T-cell (primary cell): Measurements from ENCODE around the gene CD68. TPM values are rescaled to one million over a fixed set of nuclear protein-coding genes. Genes with fewer than 3 reads are reported as not detected.
A peak's percentile ranks its signal among the peaks of the same experiment; 100 is the strongest.

ENCODE experiments used
- ATAC-seq, 4 experiments: fragments of 200-7000 bp in 3 of 4; fragments of 150-1000 bp in 1 of 4; cut with Tn5 transposase; replicated peaks in 1 of 4; 1 replicate in 3 of 4; 2 replicates in 1 of 4; pipeline ENCODE4 v1.10.0; 2021; ENCODE audit warnings: moderate library complexity in 3 of 4, mild to moderate bottlenecking in 2 of 4, moderate number of reproducible peaks in 1 of 4
- CTCF ChIA-PET, 2 donors: fragments of 300-600 bp; sonication (Branson Sonifier 250); formaldehyde crosslinking; loops; one replicate each; lab custom pipeline; 2022; ENCODE audit warnings: antibody characterized with exemption in 2 of 2; lab: Charles Lee
- POLR2A ChIA-PET, 2 donors: fragments of 300-600 bp; sonication (Branson Sonifier 250); formaldehyde crosslinking; loops; one replicate each; lab custom pipeline; 2022; ENCODE audit warnings: antibody characterized with exemption in 2 of 2; lab: Charles Lee
- DNase-seq, 35 experiments: peaks; one replicate each; pipeline versions ENCODE4 v3.0.0 to v3.0.0-alpha.2; 2013 to 2023
- H3K27ac ChIP-seq: one replicate; pipeline ENCODE4 v1.5.1; 2013; ENCODE audit warnings: low read length
- H3K27me3 ChIP-seq, 2 experiments: replicated peaks in 1 of 2; 1 replicate in 1 of 2; 2 replicates in 1 of 2; pipeline versions ENCODE4 v1.6.1 to v1.7.0; 2013; ENCODE audit warnings: low read length in 1 of 2, mixed read lengths in 1 of 2; ENCODE audit not compliant: control insufficient read depth in 2 of 2, insufficient read depth in 2 of 2; ENCODE audit errors: extremely low read depth in 1 of 2
- H3K36me3 ChIP-seq, 2 donors: 1 replicate in 1 of 2; 2 replicates in 1 of 2; pipeline versions ENCODE4 v1.6.1 to v1.7.0; 2013; ENCODE audit warnings: low read length in 1 of 2; ENCODE audit not compliant: control insufficient read depth in 2 of 2, insufficient read depth in 1 of 2; ENCODE audit errors: extremely low read depth in 1 of 2
- H3K4me1 ChIP-seq, 2 experiments: 1 replicate in 1 of 2; 2 replicates in 1 of 2; pipeline versions ENCODE4 v1.6.1 to v1.7.0; 2013; ENCODE audit warnings: low read length in 2 of 2, mixed read lengths in 1 of 2; ENCODE audit not compliant: insufficient read depth in 2 of 2, control insufficient read depth in 1 of 2; ENCODE audit errors: extremely low read depth in 1 of 2
- H3K4me3 ChIP-seq, 2 donors: 1 replicate in 1 of 2; 2 replicates in 1 of 2; pipeline versions ENCODE4 v1.5.1 to v1.7.0; 2013; ENCODE audit warnings: mild to moderate bottlenecking in 2 of 2, low read length in 1 of 2, moderate library complexity in 1 of 2; ENCODE audit not compliant: control insufficient read depth in 1 of 2; ENCODE audit errors: extremely low read depth in 1 of 2
- H3K9me3 ChIP-seq: 2 replicates; pipeline ENCODE4 v1.7.0; 2013
- H3K27ac Mint-ChIP-seq, 2 donors: one replicate each; pipeline ENCODE4 v1.8.0; 2020 to 2021; ENCODE audit warnings: mild to moderate bottlenecking in 2 of 2, mixed read lengths in 2 of 2
- H3K27me3 Mint-ChIP-seq, 2 donors: one replicate each; pipeline ENCODE4 v1.8.0; 2021 to 2022; ENCODE audit warnings: mixed read lengths in 2 of 2
- H3K36me3 Mint-ChIP-seq: one replicate; pipeline ENCODE4 v1.8.0; 2021; ENCODE audit warnings: mixed read lengths
- H3K4me1 Mint-ChIP-seq, 3 donors: one replicate each; pipeline ENCODE4 v1.8.0; 2020 to 2022; ENCODE audit warnings: mixed read lengths in 3 of 3, mild to moderate bottlenecking in 1 of 3
- H3K4me3 Mint-ChIP-seq, 3 donors: one replicate each; pipeline ENCODE4 v1.8.0; 2020 to 2022; ENCODE audit warnings: mild to moderate bottlenecking in 3 of 3, mixed read lengths in 3 of 3, moderate library complexity in 3 of 3
- H3K9me3 Mint-ChIP-seq, 3 donors: one replicate each; pipeline ENCODE4 v1.8.0; 2020 to 2022; ENCODE audit warnings: mixed read lengths in 3 of 3
- WGBS: methylation state at CpG from one replicate; pipeline ENCODE4 v1.1.5; 2013; ENCODE audit warnings: missing lambda C conversion rate; ENCODE audit not compliant: insufficient coverage; 5-methylcytosine and 5-hydroxymethylcytosine counted together
- total RNA-seq, 35 experiments: library from RNA in 6 of 35; stranded (reverse) in 6 of 35; fragments of 120-200 nt in 1 of 35; gene quantifications; one replicate each; pipeline versions ENCODE4 v1.2.1 to v1.2.4 and lab custom pipeline; 2013 to 2026

Gene CD68
- total RNA-seq, 5 donors from 2014 or later (not counting 1 experiment from before 2014, with no cell fraction given), result 4.4 to 7.0 (median 5.5) TPM; not detected in 2

GRCh38 chr17:7587420-7588151 is 8.1 kb downstream of the CD68 start:
- no peaks in the 10 kb centered on the region for H3K9me3 ChIP-seq
- ChIA-PET POLR2A (interaction anchor here in 1 of 2 donors (0.5 kb wide), 1 partner anchor 47 kb away, joined by 9 read pairs; no protein-coding TSS in a partner anchor), CTCF (interaction anchor here in 1 of 2 donors (0.6 kb wide), 1 partner anchor 211 kb away, joined by 3 read pairs; no protein-coding TSS in a partner anchor)
- H3K4me3 Mint-ChIP-seq, result no peak overlapping the region
- no peak for DNase-seq
- no peak overlapping the region for H3K27ac ChIP-seq
- peaks cover 17 to 39% of the 10 kb centered on the region in 2 experiments for H3K4me1 ChIP-seq
- peaks cover 20% of the 10 kb centered on the region for H3K36me3 Mint-ChIP-seq
- H3K27me3 Mint-ChIP-seq, result no peaks in the 10 kb centered on the region
- H3K9me3 Mint-ChIP-seq, result no peaks in the 10 kb centered on the region
- no peaks in the 10 kb centered on the region for H3K27me3 ChIP-seq
- no peak overlapping the region for H3K27ac Mint-ChIP-seq
- WGBS, result 77% methylated on average over 3 of the region's 12 CpGs
- H3K4me1 Mint-ChIP-seq, result peaks cover 20 to 24% (median 23%) of the 10 kb centered on the region in 3 donors
- H3K36me3 ChIP-seq, result peaks cover 12 to 48% of the 10 kb centered on the region in 2 donors
- no peak overlapping the region for H3K4me3 ChIP-seq
- ATAC-seq, result no peak

GRCh38 chr17:7588553-7589203 is 9.2 kb downstream of the CD68 start:
- Histone ChIP-seq H3K36me3 (peaks cover 9 to 59% of the 10 kb centered on the region in 2 donors), H3K4me3 (no peak overlapping the region), H3K27me3 (no peaks in the 10 kb centered on the region), H3K27ac (no peak overlapping the region), H3K4me1 (peaks cover 9 to 29% of the 10 kb centered on the region in 2 experiments), H3K9me3 (no peaks in the 10 kb centered on the region)
- 94% methylated on average over 26 of the region's 30 CpGs for WGBS
- ATAC-seq (peak in 1 of 4 experiments; percentile 7), DNase-seq (no peak)
- ChIA-PET POLR2A (interaction anchor here in 1 of 2 donors (0.6 kb wide), 2 partner anchors 101 to 314 kb away, joined by 3 read pairs; no protein-coding TSS in a partner anchor), CTCF (interaction anchor here (0.8 to 1.5 kb wide), 9 partner anchors 28 to 233 kb away, joined by 3 to 6 read pairs (median 4); partner anchors contain the start of gene TP53 (in 1 of the 2))
- peaks cover 13 to 23% (median 18%) of the 10 kb centered on the region in 3 donors for H3K4me1 Mint-ChIP-seq
- H3K9me3 Mint-ChIP-seq, result no peaks in the 10 kb centered on the region
- H3K4me3 Mint-ChIP-seq, result no peak overlapping the region
- H3K27me3 Mint-ChIP-seq, result no peaks in the 10 kb centered on the region
- H3K36me3 Mint-ChIP-seq, result peaks cover 28% of the 10 kb centered on the region
- no peak overlapping the region for H3K27ac Mint-ChIP-seq

DNA sequence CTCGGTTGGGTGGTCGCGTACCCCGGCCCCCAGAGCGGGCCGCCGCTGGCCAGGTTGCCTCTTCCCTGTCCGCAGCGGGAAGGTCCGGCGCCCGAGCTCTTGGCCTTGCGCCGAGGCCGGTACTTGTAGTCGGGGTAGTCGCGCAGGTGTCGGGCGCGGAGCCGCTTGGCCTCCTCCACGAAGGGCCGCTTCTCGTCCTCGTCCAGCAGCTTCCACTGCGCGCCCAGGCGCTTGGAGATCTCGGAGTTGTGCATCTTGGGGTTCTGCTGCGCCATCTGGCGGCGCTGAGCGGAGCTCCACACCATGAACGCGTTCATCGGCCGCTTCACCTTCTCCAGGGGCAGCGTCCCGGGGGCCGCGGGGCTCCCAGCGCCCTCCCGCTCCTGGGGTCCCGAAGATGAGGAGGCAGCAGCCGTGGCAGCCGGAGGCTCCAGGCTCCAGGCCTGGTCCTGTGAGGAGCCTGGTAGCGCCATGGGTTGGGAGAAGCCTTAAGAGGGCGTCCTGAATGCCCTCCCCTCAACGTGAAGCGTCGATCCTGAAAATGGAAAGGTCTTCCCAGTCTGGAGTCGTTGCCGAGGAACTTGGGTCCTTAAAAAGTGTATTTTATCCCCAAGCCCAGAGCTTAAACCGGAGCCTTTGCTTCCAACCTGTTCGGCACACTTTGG is 9.9 kb downstream of the CD68 start:
- peaks cover 9 to 66% of the 10 kb centered on the region in 2 donors for H3K36me3 ChIP-seq
- CTCF ChIA-PET, result interaction anchor here (0.6 to 1.5 kb wide), 9 partner anchors 74 to 234 kb away, joined by 3 to 6 read pairs (median 4); partner anchors contain the start of gene TP53 (in 1 of the 2)
- no peaks in the 10 kb centered on the region for H3K9me3 Mint-ChIP-seq

DNA sequence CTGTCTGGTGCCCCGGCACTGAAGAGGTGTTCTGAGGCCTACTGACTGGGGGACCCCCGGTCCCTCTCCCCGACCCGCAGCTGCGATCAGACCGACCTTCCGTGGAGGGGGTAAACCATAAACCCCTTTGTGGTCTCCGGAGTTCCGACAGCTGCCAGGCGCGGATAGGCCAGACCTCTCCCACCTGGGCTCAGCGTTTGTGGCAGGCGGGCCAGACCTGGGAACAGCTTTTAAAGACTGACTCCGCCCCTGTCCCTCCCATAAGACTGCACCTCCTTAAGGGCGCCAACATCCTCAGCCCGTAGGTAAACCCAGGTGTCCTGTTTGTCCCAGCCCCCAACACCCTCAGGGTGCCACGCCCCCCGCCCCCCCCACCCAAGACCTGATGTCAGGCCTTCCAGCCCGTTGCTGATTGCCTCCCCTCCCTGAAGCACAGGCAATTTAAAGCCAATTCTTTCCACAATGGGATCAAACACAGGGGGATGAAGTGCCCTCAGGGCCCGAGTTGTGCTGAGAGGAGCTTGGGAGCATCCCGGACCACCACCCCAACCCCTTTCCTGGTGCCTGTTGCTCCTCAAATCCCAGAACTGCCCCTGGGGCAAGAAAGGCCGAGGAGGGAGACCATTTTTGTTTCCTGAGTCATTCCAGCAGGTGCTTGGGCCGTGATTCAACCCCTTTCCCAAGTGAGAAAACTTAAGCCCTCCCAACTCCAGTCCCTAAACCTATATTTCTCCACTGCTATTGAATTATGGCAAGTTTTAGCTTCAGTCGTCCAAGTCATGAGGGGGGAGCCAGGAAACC is 10.7 kb downstream of the CD68 start, which contains the start of gene SOX15:
Gene SOX15 (minus strand): TSS at position 204 of the 801 bp plus-strand sequence. CDS start 418 bp downstream, outside the sequence.
- Histone ChIP-seq H3K9me3 (no peaks in the 10 kb centered on the region), H3K4me3 (no peak within 1 kb of the TSS), H3K27ac (no peak within 1 kb of the TSS), H3K4me1 (peaks cover 2 to 19% of the 10 kb centered on the region in 2 experiments), H3K27me3 (no peaks in the 10 kb centered on the region), H3K36me3 (peaks cover 9 to 73% of the 10 kb centered on the region in 2 donors)
- Mint-ChIP-seq H3K36me3 (peaks cover 38% of the 10 kb centered on the region), H3K4me3 (no peak within 1 kb of the TSS), H3K9me3 (no peaks in the 10 kb centered on the region), H3K27ac (no peak within 1 kb of the TSS), H3K27me3 (no peaks in the 10 kb centered on the region), H3K4me1 (peaks cover 3 to 9% (median 4%) of the 10 kb centered on the region in 3 donors)
- ATAC-seq (peak in 1 of 4 experiments; percentile 5), DNase-seq (no peak)
- CTCF ChIA-PET, result interaction anchor here (0.6 to 1.5 kb wide), 5 partner anchors 74 to 153 kb away, joined by 3 to 6 read pairs (median 4); no protein-coding TSS in a partner anchor
- POLR2A ChIA-PET, result interaction anchor here in 1 of 2 donors (0.6 to 1.2 kb wide), 2 partner anchors 98 to 352 kb away, joined by 3 to 4 read pairs; no protein-coding TSS in a partner anchor
- 83% methylated on average over 17 of the region's 24 CpGs for WGBS

More for the DNA sequence above, 9.9 kb downstream of the CD68 start:
- DNase-seq (peak in 34 of 35 experiments; percentile 35 to 82 (median 60)), ATAC-seq (peak; percentile 76 to 84 (median 76))
- Histone ChIP-seq H3K4me3 (no peak overlapping the region), H3K4me1 (peaks cover 6 to 27% of the 10 kb centered on the region in 2 experiments), H3K9me3 (no peaks in the 10 kb centered on the region), H3K27me3 (no peaks in the 10 kb centered on the region), H3K27ac (no peak overlapping the region)
- POLR2A ChIA-PET, result interaction anchor here (0.6 to 1.2 kb wide), 4 partner anchors 98 to 351 kb away, joined by 3 to 4 read pairs (median 3); no protein-coding TSS in a partner anchor
- Mint-ChIP-seq H3K27me3 (no peaks in the 10 kb centered on the region), H3K27ac (no peak overlapping the region), H3K4me3 (no peak overlapping the region), H3K4me1 (peaks cover 8 to 16% (median 12%) of the 10 kb centered on the region in 3 donors), H3K36me3 (peaks cover 34% of the 10 kb centered on the region)
- WGBS, result 60% methylated on average over 56 of the region's 56 CpGs

DNA sequence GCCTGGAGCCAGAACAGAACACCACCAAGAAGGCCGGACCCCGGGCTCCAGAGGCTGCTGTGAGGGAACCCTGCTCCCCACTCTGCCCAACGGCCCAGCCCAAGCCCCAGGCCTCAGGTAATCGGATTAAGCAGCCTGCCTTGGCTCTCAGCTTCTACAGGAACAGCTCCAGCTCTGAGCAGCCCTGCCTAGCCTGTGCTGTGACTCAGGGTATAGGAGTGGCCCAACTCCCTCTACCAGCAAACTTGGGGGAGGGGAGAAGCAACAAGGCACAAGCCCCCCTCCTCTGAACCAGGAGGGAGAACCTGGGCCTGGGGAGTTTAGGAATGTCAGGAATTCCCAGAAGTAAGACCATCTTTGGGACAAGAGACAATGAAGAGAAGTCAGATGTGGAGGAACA is 11.3 kb downstream of the CD68 start:
- Mint-ChIP-seq H3K36me3 (peaks cover 44% of the 10 kb centered on the region), H3K4me1 (peaks cover under 1 to 2% (median 1%) of the 10 kb centered on the region in 3 donors), H3K9me3 (no peaks in the 10 kb centered on the region), H3K4me3 (no peak overlapping the region), H3K27ac (no peak overlapping the region), H3K27me3 (no peaks in the 10 kb centered on the region)
- ATAC-seq (no peak), DNase-seq (no peak)
- ChIA-PET CTCF (interaction anchor here in 1 of 2 donors (0.6 kb wide), 1 partner anchor 75 kb away, joined by 3 read pairs; no protein-coding TSS in a partner anchor), POLR2A (no interaction called here)
- no peaks in the 10 kb centered on the region for H3K9me3 ChIP-seq
- H3K27ac ChIP-seq, result no peak overlapping the region
- H3K27me3 ChIP-seq, result no peaks in the 10 kb centered on the region
- peaks cover 13 to 79% of the 10 kb centered on the region in 2 donors for H3K36me3 ChIP-seq
- H3K4me1 ChIP-seq, result peaks cover 0 to 13% of the 10 kb centered on the region in 2 experiments
- H3K4me3 ChIP-seq, result no peak overlapping the region
- 93% methylated on average over 4 of the region's 4 CpGs for WGBS
